NCI-H128 (cell line): ENCODE results near the gene TMEM62.
"Not testable (repeated sequence)": the region's sequence is repeated elsewhere in the genome, so short reads cannot be mapped to it uniquely, and the experiment has no call there.

Experiments
- DNase-seq: peaks from one replicate; lab custom pipeline; 2025; ENCODE audit not compliant: unreplicated experiment; lab: John Stamatoyannopoulos, UW

TMEM62 gene

GRCh38 chr15:43208052-43209002 lies 74.9 kb downstream of the TMEM62 start:
- no peak for DNase-seq

GRCh38 chr15:43209059-43209824 lies 75.9 kb downstream of the TMEM62 start:
- no peak for DNase-seq

- no peak for DNase-seq
Observed at GRCh38 chr15:43210172-43210745, 76.9 kb downstream of the TMEM62 start.

- DNase-seq = no peak
Observed at GRCh38 chr15:43210807-43211206, 77.4 kb downstream of the TMEM62 start.

- DNase-seq = no peak
Observed at GRCh38 chr15:43211224-43211735, 77.9 kb downstream of the TMEM62 start.

- no peak for DNase-seq
Observed at GRCh38 chr15:43212299-43212698, 78.9 kb downstream of the TMEM62 start.

- no peak for DNase-seq
Observed at GRCh38 chr15:43212951-43213350, 79.6 kb downstream of the TMEM62 start.

- no peak for DNase-seq
Observed at GRCh38 chr15:43213466-43213865, 80.1 kb downstream of the TMEM62 start.

GRCh38 chr15:43214169-43214568 lies 80.8 kb downstream of the TMEM62 start:
- DNase-seq = no peak

- DNase-seq = no peak
Observed at GRCh38 chr15:43214592-43215295, 81.4 kb downstream of the TMEM62 start.

GRCh38 chr15:43215961-43216360 lies 82.6 kb downstream of the TMEM62 start:
- DNase-seq = no peak

- DNase-seq = no peak
Observed at GRCh38 chr15:43218908-43219706, 85.7 kb downstream of the TMEM62 start.

- no peak for DNase-seq
Observed at GRCh38 chr15:43219929-43220928, 86.8 kb downstream of the TMEM62 start.

- no peak for DNase-seq
Observed at GRCh38 chr15:43220991-43221403, 87.6 kb downstream of the TMEM62 start, which contains the start of gene EPB42. Gene EPB42, minus strand, starts transcription at chr15:43221018. Its CDS starts 193 bp downstream, at chr15:43220825.

- DNase-seq = no peak
Observed at GRCh38 chr15:43221422-43221821, 88.0 kb downstream of the TMEM62 start.

GRCh38 chr15:43225201-43225949 lies 92.0 kb downstream of the TMEM62 start:
- peak; percentile 2 for DNase-seq

- DNase-seq = not testable (repeated sequence)
Observed at GRCh38 chr15:43225950-43226255, 92.5 kb downstream of the TMEM62 start.
